Heart left ventricle (tissue), 13 donors: ENCODE data around the gene NSF.
"Not testable (repeated sequence)": the region's sequence is repeated elsewhere in the genome, so short reads cannot be mapped to it uniquely, and the experiment has no call there.

Experiments used
- CTCF ChIP-seq, 12 donors: fragments of 200-600 bp; sonication (generic) in 4 of 12; IDR thresholded peaks; one replicate each; pipeline versions ENCODE4 v1.5.0 to v1.8.0; 2018 to 2022; ENCODE audit warnings: antibody characterized with exemption in 12 of 12, mild to moderate bottlenecking in 5 of 12
- POLR2A ChIP-seq, 2 donors: fragments of 450-650 bp; IDR thresholded peaks; one replicate each; pipeline ENCODE4 v1.6.1; 2017; ENCODE audit warnings: antibody characterized with exemption in 2 of 2, mild to moderate bottlenecking in 2 of 2, moderate library complexity in 2 of 2
- donor health status: ischemic (EF 13 %, LVEDD 7.1; RV severe dilation, severe dysfunction).
- donor health status: DM: no; HTN: yes; CAD: no.
- donor health status: DM: no; HTN: no; CAD: no.
- donor health status: ischemic (EF 25% LVEDD 6.9; RV normal size, moderate dysfunction).
- donor health status: ischemic (EF 25% LVEDD 5.7; RV mildly dilated, moderate dysfunction).
- donor health status: ischemic (EF 35%, LVEDD 5.7; RV mildly dilated, moderate dysfunction).
- donor health status: nonischemic (EF 11% LVEDD 7.7; RV severe dilation, severe dysfunction).
- donor health status: DM: yes; HTN: yes; CAD: no.
- donor health status: PGD.
- donor health status: ischemic (EF 29% LVEDD 5.4; RV normal size, mild dysfunction).
- donor health status: nonischemic (EF 23%, LVEDD 6.1; RV moderate dilation, normal function).

- TF ChIP-seq POLR2A, CTCF (IDR thresholded peaks at IDR 0.05): not testable (repeated sequence)
Observed at GRCh38 chr17:46585444-46585843, 5.0 kb upstream of the NSF start.
